HepG2 (cell line): ENCODE measurements around the gene EHBP1. TPM values are rescaled to one million over a fixed set of nuclear protein-coding genes. Genes with fewer than 3 reads are reported as not detected.

Source experiments
- ATAC-seq: fragments of 200-7000 bp; cut with Tn5 transposase; 3 replicates; pipeline ENCODE4 v1.9.1; 2020; ENCODE audit warnings: mild to moderate bottlenecking, moderate library complexity
- BruUV-seq: library from RNA; stranded (reverse); fragments of 400-500 nt; replicated peaks from 2 replicates; lab custom pipeline; 2021; lab: Mats Ljungman, UMichigan
- CTCF ChIA-PET: fragments of 300-600 bp; formaldehyde crosslinking; extraction: SDS; loops from one replicate; lab custom pipeline; 2021; ENCODE audit warnings: low total read pairs, inconsistent platforms, low intra/inter-chr PET ratio; lab: Yijun Ruan, JAX
- POLR2A ChIA-PET: fragments of 350-600 bp; sonication (Branson Sonifier 250); formaldehyde crosslinking; loops from one replicate; lab custom pipeline; 2020; ENCODE audit warnings: antibody characterized with exemption, inconsistent platforms; lab: Yijun Ruan, JAX
- DNase-seq: peaks from one replicate; pipeline ENCODE4 v3.0.0-alpha.2; 2015; ENCODE audit warnings: low spot score
- FAIRE-seq: peaks from 3 replicates; lab custom pipeline; 2011; peaks lifted over from hg19 to GRCh38; lab: Jason Lieb, UNC
- H2AFZ ChIP-seq: one replicate; pipeline ENCODE4 v1.6.1; 2011; ENCODE audit warnings: low read length, inconsistent platforms
- H3K27ac ChIP-seq: fragments of 300-600 bp; 3 replicates; pipeline ENCODE4 v1.8.0; 2011; ENCODE audit warnings: mixed run types, mild to moderate bottlenecking, mixed read lengths, low read length, inconsistent platforms; ENCODE audit not compliant: insufficient read depth; ENCODE audit errors: extremely low read length
- H3K27me3 ChIP-seq, 2 experiments: fragments of 200-600 bp in 1 of 2; 2 replicates in 1 of 2; 3 replicates in 1 of 2; pipeline versions ENCODE4 v1.6.0 to v1.8.0; 2011; ENCODE audit warnings: low read length in 2 of 2, mild to moderate bottlenecking in 2 of 2, moderate library complexity in 2 of 2, inconsistent platforms in 1 of 2; ENCODE audit not compliant: insufficient read depth in 2 of 2, control insufficient read depth in 1 of 2
- H3K36me3 ChIP-seq, 2 experiments: fragments of 200-600 bp in 1 of 2; replicated peaks in 1 of 2; 2 replicates in 1 of 2; 3 replicates in 1 of 2; pipeline versions ENCODE4 v1.5.1 to v1.8.0; 2011; ENCODE audit warnings: low read length in 2 of 2, inconsistent platforms in 1 of 2; ENCODE audit not compliant: insufficient read depth in 2 of 2, control insufficient read depth in 1 of 2
- H3K4me1 ChIP-seq: 2 replicates; pipeline ENCODE4 v1.5.1; 2012; ENCODE audit warnings: low read length, inconsistent platforms; ENCODE audit not compliant: insufficient read depth
- H3K4me2 ChIP-seq: 2 replicates; pipeline ENCODE4 v1.6.0; 2011; ENCODE audit warnings: low read depth, low read length, inconsistent platforms
- H3K4me3 ChIP-seq, 3 experiments: fragments of 200-600 bp in 1 of 3; sonication (generic), shearing (Covaris generic) in 1 of 3; replicated peaks in 1 of 3; 2 replicates each; pipeline ENCODE4 v1.5.1; 2011 to 2016; ENCODE audit warnings: low read length in 3 of 3, inconsistent platforms in 2 of 3, low read depth in 2 of 3, mild to moderate bottlenecking in 2 of 3, control low read depth in 1 of 3, mixed read lengths in 1 of 3; ENCODE audit not compliant: insufficient read depth in 1 of 3
- H3K79me2 ChIP-seq: one replicate; pipeline ENCODE4 v1.6.1; 2011; ENCODE audit warnings: low read length, inconsistent platforms; ENCODE audit not compliant: insufficient read depth
- H3K9ac ChIP-seq: 2 replicates; pipeline ENCODE4 v1.6.0; 2011; ENCODE audit warnings: mild to moderate bottlenecking, low read depth, low read length, inconsistent platforms; ENCODE audit not compliant: insufficient read depth
- H3K9me3 ChIP-seq: 2 replicates; pipeline ENCODE4 v1.5.1; 2012; ENCODE audit warnings: mild to moderate bottlenecking, low read length
- H4K20me1 ChIP-seq: 2 replicates; pipeline ENCODE4 v1.6.0; 2011; ENCODE audit warnings: inconsistent platforms, mild to moderate bottlenecking, low read length, moderate library complexity; ENCODE audit not compliant: insufficient read depth
- HMGA1 ChIP-seq: sonication (generic); formaldehyde crosslinking; conservative IDR thresholded peaks from 2 replicates; pipeline ENCODE4 v1.4.0; 2020; ENCODE audit warnings: missing genetic modification reagents
- WGBS: methylation state at CpG from one replicate; pipeline ENCODE4 v1.1.6; 2017; ENCODE audit warnings: low lambda C conversion rate; 5-methylcytosine and 5-hydroxymethylcytosine counted together
- in situ Hi-C: cut with HindIII; loops from 2 replicates; pipeline ENCODE4 v1.10.0; 2017; ENCODE audit warnings: low pct_unique_long_range_greater_than_20kb; ENCODE audit not compliant: extremely low pct_ligation_motif_present
- intact Hi-C: fragments of 100-400 bp; cut with micrococcal nuclease; formaldehyde crosslinking; loops from one replicate; pipeline ENCODE4 v1.10.0; 2022; ENCODE audit not compliant: unreplicated experiment
- polyA plus RNA-seq, 8 experiments: library from polyadenylated mRNA; depleted of rRNA in 3 of 8; stranded (reverse) in 7 of 8; unstranded in 1 of 8; fragments of >200 nt; fragmentation: Illumina TruSeq in 4 of 8; extraction: Trizol in 4 of 8; gene quantifications; 2 replicates each; pipeline versions ENCODE4 v1.2.1 to v1.2.3, GENCODE V29; 2011 to 2016; ENCODE audit warnings: low read depth in 4 of 8, missing spikeins in 1 of 8, mixed read lengths in 1 of 8; ENCODE audit not compliant: insufficient read depth in 1 of 8
- total RNA-seq, 5 experiments: library from RNA; depleted of rRNA; stranded (reverse); fragments of >200 nt; fragmentation: Illumina TruSeq; extraction: Trizol; gene quantifications; 2 replicates each; pipeline ENCODE4 v1.2.3, GENCODE V29; 2016; ENCODE audit warnings: low read depth in 1 of 5
- TF ChIP-seq, protein P1 (sequence below), 2 experiments: fragments of 450-650 bp in 1 of 2; sonication (generic) in 1 of 2; formaldehyde crosslinking in 1 of 2; IDR thresholded peaks; 2 replicates each; pipeline versions ENCODE4 v1.6.1 to v1.8.0; 2016 to 2022; ENCODE audit warnings: antibody characterized with exemption in 1 of 2, mild to moderate bottlenecking in 1 of 2, missing genetic modification reagents in 1 of 2

EHBP1 gene
- total and polyA plus RNA-seq, 2 of the 13 experiments (the other 11 are each of a cell fraction or from before 2014, with no cell fraction given): 93.5 to 146 TPM

DNA sequence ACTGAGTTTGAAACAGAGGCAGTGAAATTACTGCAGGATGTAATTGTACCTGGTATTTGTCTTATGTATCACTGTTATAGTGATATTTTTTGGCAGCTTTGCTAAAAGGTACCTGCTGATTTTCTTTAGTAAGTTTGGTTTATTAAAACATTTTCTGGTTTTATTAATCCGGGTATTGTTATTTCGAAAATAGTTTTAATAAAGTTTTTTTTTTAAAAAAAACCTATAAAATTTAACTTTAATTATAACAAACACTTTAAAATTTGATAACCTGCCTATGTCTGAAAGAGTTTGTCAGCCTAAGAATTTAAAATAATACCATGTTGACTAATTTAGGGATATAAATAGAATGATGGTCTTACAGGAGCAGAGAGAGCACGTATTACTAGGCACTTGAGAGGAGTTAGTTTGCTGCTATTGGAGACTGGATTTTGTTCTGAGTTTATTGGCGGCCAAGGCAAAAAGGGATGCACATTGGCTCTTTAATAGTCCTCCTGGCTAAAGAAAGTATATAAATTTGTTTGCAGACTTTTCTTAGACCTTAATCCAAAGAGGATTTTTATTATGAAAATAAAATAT lies 12.1 kb downstream of the EHBP1 start:
- CTCF ChIA-PET: no interaction called here
- peaks cover 100% of the 10 kb centered on the region for H3K79me2 ChIP-seq
- H3K36me3 ChIP-seq: peaks cover 12 to 55% of the 10 kb centered on the region in 2 experiments
- WGBS: 97% methylated on average over 4 of the region's 4 CpGs
- H4K20me1 ChIP-seq: peaks cover 81% of the 10 kb centered on the region
- ATAC-seq (no peak), FAIRE-seq (no peak)
- no peak overlapping the region for H3K27ac ChIP-seq
- no peaks in the 10 kb centered on the region for H3K27me3 ChIP-seq
- POLR2A ChIA-PET: no interaction called here
- intact Hi-C loops (no loop called here), in situ Hi-C loops (no loop called here)
- peaks cover 87% of the 10 kb centered on the region for H3K4me1 ChIP-seq
- 0 out of 2 replicates have a peak, but pooled peaks cover 1% of the 10 kb centered on the region for H3K9me3 ChIP-seq
- no peak overlapping the region for H2AFZ ChIP-seq
- no TSS peak for BruUV-seq
- no peak overlapping the region for H3K4me3 ChIP-seq
- TF ChIP-seq, protein P1, sequence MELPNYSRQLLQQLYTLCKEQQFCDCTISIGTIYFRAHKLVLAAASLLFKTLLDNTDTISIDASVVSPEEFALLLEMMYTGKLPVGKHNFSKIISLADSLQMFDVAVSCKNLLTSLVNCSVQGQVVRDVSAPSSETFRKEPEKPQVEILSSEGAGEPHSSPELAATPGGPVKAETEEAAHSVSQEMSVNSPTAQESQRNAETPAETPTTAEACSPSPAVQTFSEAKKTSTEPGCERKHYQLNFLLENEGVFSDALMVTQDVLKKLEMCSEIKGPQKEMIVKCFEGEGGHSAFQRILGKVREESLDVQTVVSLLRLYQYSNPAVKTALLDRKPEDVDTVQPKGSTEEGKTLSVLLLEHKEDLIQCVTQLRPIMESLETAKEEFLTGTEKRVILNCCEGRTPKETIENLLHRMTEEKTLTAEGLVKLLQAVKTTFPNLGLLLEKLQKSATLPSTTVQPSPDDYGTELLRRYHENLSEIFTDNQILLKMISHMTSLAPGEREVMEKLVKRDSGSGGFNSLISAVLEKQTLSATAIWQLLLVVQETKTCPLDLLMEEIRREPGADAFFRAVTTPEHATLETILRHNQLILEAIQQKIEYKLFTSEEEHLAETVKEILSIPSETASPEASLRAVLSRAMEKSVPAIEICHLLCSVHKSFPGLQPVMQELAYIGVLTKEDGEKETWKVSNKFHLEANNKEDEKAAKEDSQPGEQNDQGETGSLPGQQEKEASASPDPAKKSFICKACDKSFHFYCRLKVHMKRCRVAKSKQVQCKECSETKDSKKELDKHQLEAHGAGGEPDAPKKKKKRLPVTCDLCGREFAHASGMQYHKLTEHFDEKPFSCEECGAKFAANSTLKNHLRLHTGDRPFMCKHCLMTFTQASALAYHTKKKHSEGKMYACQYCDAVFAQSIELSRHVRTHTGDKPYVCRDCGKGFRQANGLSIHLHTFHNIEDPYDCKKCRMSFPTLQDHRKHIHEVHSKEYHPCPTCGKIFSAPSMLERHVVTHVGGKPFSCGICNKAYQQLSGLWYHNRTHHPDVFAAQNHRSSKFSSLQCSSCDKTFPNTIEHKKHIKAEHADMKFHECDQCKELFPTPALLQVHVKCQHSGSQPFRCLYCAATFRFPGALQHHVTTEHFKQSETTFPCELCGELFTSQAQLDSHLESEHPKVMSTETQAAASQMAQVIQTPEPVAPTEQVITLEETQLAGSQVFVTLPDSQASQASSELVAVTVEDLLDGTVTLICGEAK (IDR thresholded peaks at IDR 0.05): peak; percentile 48; the same call in 1 of the 2 replicates
- TF ChIP-seq, protein P1 (CRISPR knock-in tag; IDR thresholded peaks at IDR 0.05): no peak
- no peak for TF ChIP-seq HMGA1 (CRISPR knock-in tag)
- TF ChIP-seq, all 625 proteins: peak for 1
- peak overlapping the region; percentile 20; the same call in 1 of the 2 replicates for H3K4me2 ChIP-seq
- H3K9ac ChIP-seq: no peak overlapping the region
- DNase-seq: no peak
